B cell (primary cell): ENCODE measurements around the gene PSMD11. TPM values are rescaled to one million over a fixed set of nuclear protein-coding genes. Genes with fewer than 3 reads are reported as not detected.

Experiments
- ATAC-seq: fragments of 200-7000 bp; cut with Tn5 transposase; one replicate; pipeline ENCODE4 v1.10.0; 2021; ENCODE audit warnings: low read depth, mild to moderate bottlenecking, moderate number of reproducible peaks, moderate library complexity
- CTCF ChIA-PET: fragments of 350-600 bp; sonication (Branson Sonifier 250); formaldehyde crosslinking; loops from one replicate; lab custom pipeline; 2021; ENCODE audit warnings: antibody characterized with exemption, inconsistent platforms; lab: Charles Lee
- POLR2A ChIA-PET: fragments of 350-600 bp; sonication (Branson Sonifier 250); formaldehyde crosslinking; loops from one replicate; lab custom pipeline; 2021; ENCODE audit warnings: antibody characterized with exemption; lab: Charles Lee
- DNase-seq: peaks from one replicate; pipeline ENCODE4 v3.0.0; 2013
- H2AFZ ChIP-seq: 2 replicates; pipeline ENCODE4 v1.6.1; 2012; ENCODE audit warnings: mild to moderate bottlenecking, low read depth, low read length; ENCODE audit not compliant: insufficient read depth, poor library complexity, severe bottlenecking
- H3K27ac ChIP-seq, 2 donors: 1 replicate in 1 of 2; 2 replicates in 1 of 2; pipeline ENCODE4 v1.5.1; 2012 to 2013; ENCODE audit warnings: low read length in 2 of 2, mild to moderate bottlenecking in 2 of 2, moderate library complexity in 1 of 2
- H3K27me3 ChIP-seq, 4 experiments: fragments of 200-600 bp in 1 of 4; sonication (generic) in 1 of 4; replicated peaks in 1 of 4; 1 replicate in 2 of 4; 2 replicates in 2 of 4; pipeline versions ENCODE4 v1.6.1 to v1.7.0; 2013 to 2016; ENCODE audit warnings: low read length in 3 of 4, mild to moderate bottlenecking in 2 of 4, mixed read lengths in 1 of 4, moderate library complexity in 1 of 4; ENCODE audit not compliant: insufficient read depth in 4 of 4, control insufficient read depth in 3 of 4; ENCODE audit errors: control extremely low read depth in 1 of 4
- H3K36me3 ChIP-seq, 2 experiments: replicated peaks in 1 of 2; 1 replicate in 1 of 2; 2 replicates in 1 of 2; pipeline versions ENCODE4 v1.6.1 to v1.7.1; 2013; ENCODE audit warnings: low read length in 1 of 2; ENCODE audit not compliant: insufficient read depth in 2 of 2, control insufficient read depth in 1 of 2; ENCODE audit errors: control extremely low read depth in 1 of 2, extremely low read depth in 1 of 2
- H3K4me1 ChIP-seq, 2 donors: fragments of 200-600 bp in 1 of 2; sonication (generic) in 1 of 2; 1 replicate in 1 of 2; 2 replicates in 1 of 2; pipeline versions ENCODE4 v1.5.1 to v1.6.1; 2013 to 2017; ENCODE audit warnings: low read length in 2 of 2; ENCODE audit not compliant: control insufficient read depth in 2 of 2, insufficient read depth in 2 of 2
- H3K4me2 ChIP-seq: replicated peaks from 2 replicates; pipeline ENCODE3; 2012; ENCODE audit warnings: mild to moderate bottlenecking, low read depth, low read length; ENCODE audit not compliant: poor library complexity, severe bottlenecking
- H3K4me3 ChIP-seq, 5 experiments: fragments of 200-600 bp in 1 of 5; sonication (generic) in 1 of 5; 1 replicate in 3 of 5; 2 replicates in 2 of 5; pipeline versions ENCODE4 v1.5.1 to v1.7.0; 2011 to 2016; ENCODE audit warnings: low read length in 4 of 5, mild to moderate bottlenecking in 4 of 5, low read depth in 2 of 5, control low read depth in 1 of 5, moderate library complexity in 1 of 5; ENCODE audit not compliant: insufficient read depth in 1 of 5; ENCODE audit errors: control extremely low read depth in 1 of 5, extremely low read depth in 1 of 5
- H3K79me2 ChIP-seq: fragments of 200-600 bp; sonication (generic); one replicate; pipeline ENCODE4 v1.6.0; 2016; ENCODE audit warnings: low read length; ENCODE audit not compliant: control insufficient read depth, insufficient read depth
- H3K9ac ChIP-seq: fragments of 200-600 bp; sonication (generic); 2 replicates; pipeline ENCODE4 v1.6.1; 2017; ENCODE audit warnings: mild to moderate bottlenecking, low read length, moderate library complexity
- H3K9me3 ChIP-seq, 3 donors: one replicate each; pipeline versions ENCODE4 v1.6.1 to v1.7.1; 2013; ENCODE audit warnings: low read length in 2 of 3; ENCODE audit not compliant: control insufficient read depth in 2 of 3, insufficient read depth in 1 of 3; ENCODE audit errors: control extremely low read depth in 1 of 3
- H4K20me1 ChIP-seq: 2 replicates; pipeline ENCODE4 v1.6.0; 2012; ENCODE audit warnings: mild to moderate bottlenecking, low read length; ENCODE audit not compliant: insufficient read depth, control insufficient read depth, poor library complexity, severe bottlenecking
- H3K27ac Mint-ChIP-seq: one replicate; pipeline ENCODE4 v1.8.0; 2021; ENCODE audit warnings: mixed read lengths
- H3K27me3 Mint-ChIP-seq: one replicate; pipeline ENCODE4 v1.8.0; 2021; ENCODE audit warnings: mixed read lengths
- H3K4me1 Mint-ChIP-seq: one replicate; pipeline ENCODE4 v1.8.0; 2021; ENCODE audit warnings: mixed read lengths
- H3K4me3 Mint-ChIP-seq: one replicate; pipeline ENCODE4 v1.8.0; 2021; ENCODE audit warnings: mixed read lengths
- H3K9me3 Mint-ChIP-seq: one replicate; pipeline ENCODE4 v1.8.0; 2022; ENCODE audit warnings: mixed read lengths; ENCODE audit not compliant: insufficient read depth
- CTCF ChIP-seq: fragments of 200-600 bp; IDR thresholded peaks from one replicate; pipeline ENCODE4 v1.8.0; 2022; ENCODE audit warnings: antibody characterized with exemption, mild to moderate bottlenecking
- EZH2 ChIP-seq: IDR thresholded peaks from 2 replicates; pipeline ENCODE4 v1.6.1; 2012; ENCODE audit warnings: borderline replicate concordance, low read depth, mild to moderate bottlenecking, moderate library complexity, low read length; ENCODE audit not compliant: insufficient read depth, poor library complexity, severe bottlenecking
- WGBS: methylation state at CpG from one replicate; pipeline ENCODE4 v1.1.5; 2013; ENCODE audit warnings: missing lambda C conversion rate; ENCODE audit not compliant: insufficient coverage; 5-methylcytosine and 5-hydroxymethylcytosine counted together
- intact Hi-C: fragments of 100-400 bp; cut with micrococcal nuclease; formaldehyde crosslinking; loops from one replicate; pipeline ENCODE4 v1.10.0; 2022
- polyA plus RNA-seq: library from polyadenylated mRNA; depleted of rRNA; stranded (reverse); fragments of >200 nt; gene quantifications from 2 replicates; pipeline ENCODE4 v1.2.3, GENCODE V29; 2012
- total RNA-seq, 2 donors: library from RNA; stranded (reverse); fragments of 120-200 nt in 1 of 2; gene quantifications; 1 replicate in 1 of 2; 2 replicates in 1 of 2; pipeline versions ENCODE4 v1.2.3 to v1.2.4, GENCODE V29; 2013 to 2022

The PSMD11 gene
- total and polyA plus RNA-seq, 2 donors (not counting 1 experiment from before 2014, with no cell fraction given): 23.8 to 73.4 TPM

- peak overlapping the region in 1 of 2 donors; percentile 42 for H3K27ac ChIP-seq
- POLR2A ChIA-PET: interaction anchor here (0.5 to 1.1 kb wide), 5 partner anchors 30 to 94 kb away, joined by 3 to 8 read pairs (median 4); no protein-coding TSS in a partner anchor
Observed at GRCh38 chr17:32487473-32488176, 43.3 kb downstream of the PSMD11 start.

More at GRCh38 chr17:32487473-32488176, 43.3 kb downstream of the PSMD11 start:
- peaks cover 0 to 12% of the 10 kb centered on the region in 2 experiments for H3K36me3 ChIP-seq
- CTCF ChIA-PET: interaction anchor here (0.7 to 10.2 kb wide), 12 partner anchors 8 to 389 kb away, joined by 3 to 139 read pairs (median 4); partner anchors contain the start of genes MYO1D and PSMD11
- ATAC-seq: no peak
- WGBS: 32% methylated on average over 59 of the region's 59 CpGs
- TF ChIP-seq CTCF: no peak
- TF ChIP-seq EZH2: no peak
- no peaks in the 10 kb centered on the region for H3K9me3 Mint-ChIP-seq
- no peaks in the 10 kb centered on the region for H3K27me3 ChIP-seq
- H3K27me3 Mint-ChIP-seq: no peaks in the 10 kb centered on the region
- H3K79me2 ChIP-seq: peaks cover 45% of the 10 kb centered on the region
- peaks cover 61% of the 10 kb centered on the region in 2 donors for H3K4me1 ChIP-seq
- intact Hi-C loops: loop anchor here (1.0 to 10.0 kb wide), 4 partner anchors 16 to 387 kb away; partner anchors contain the start of gene MYO1D
- H4K20me1 ChIP-seq: peaks cover 11% of the 10 kb centered on the region
- peak overlapping the region; percentile 82 for H3K27ac Mint-ChIP-seq
- H3K4me2 ChIP-seq: peak overlapping the region; percentile 96
- peaks cover 64% of the 10 kb centered on the region for H3K4me1 Mint-ChIP-seq
- peak overlapping the region; percentile 71 for H3K9ac ChIP-seq
- peak overlapping the region; percentile 77 for H2AFZ ChIP-seq
- H3K9me3 ChIP-seq: no peaks in the 10 kb centered on the region
- peak overlapping the region; percentile 90 for H3K4me3 Mint-ChIP-seq
- peak; percentile 59 for DNase-seq
- peak overlapping the region; percentile 39 to 77 (median 68) for H3K4me3 ChIP-seq
